Fibroblast of villous mesenchyme (primary cell): Measurements from ENCODE around the gene APAF1. TPM values are rescaled to one million over a fixed set of nuclear protein-coding genes. Genes with fewer than 3 reads are reported as not detected.
"Not testable (repeated sequence)": the region's sequence is repeated elsewhere in the genome, so short reads cannot be mapped to it uniquely, and the experiment has no call there.

Source experiments
- DNase-seq: peaks from one replicate; pipeline ENCODE4 v3.0.0-alpha.2; 2010; ENCODE audit warnings: low read depth
- H3K4me3 ChIP-seq: 2 replicates; pipeline ENCODE4 v1.5.1; 2011; ENCODE audit warnings: low read depth, mild to moderate bottlenecking, low read length
- CTCF ChIP-seq: IDR thresholded peaks from 2 replicates; pipeline ENCODE4 v1.5.1; 2012; ENCODE audit warnings: low read depth, mild to moderate bottlenecking, low read length; ENCODE audit not compliant: insufficient read depth
- total RNA-seq: library from RNA; depleted of rRNA; stranded (reverse); fragments of >200 nt; gene quantifications from 2 replicates; pipeline ENCODE4 v1.2.3, GENCODE V29; 2012

APAF1 gene
- total RNA-seq, 1 donor: 40.2 TPM

DNA sequence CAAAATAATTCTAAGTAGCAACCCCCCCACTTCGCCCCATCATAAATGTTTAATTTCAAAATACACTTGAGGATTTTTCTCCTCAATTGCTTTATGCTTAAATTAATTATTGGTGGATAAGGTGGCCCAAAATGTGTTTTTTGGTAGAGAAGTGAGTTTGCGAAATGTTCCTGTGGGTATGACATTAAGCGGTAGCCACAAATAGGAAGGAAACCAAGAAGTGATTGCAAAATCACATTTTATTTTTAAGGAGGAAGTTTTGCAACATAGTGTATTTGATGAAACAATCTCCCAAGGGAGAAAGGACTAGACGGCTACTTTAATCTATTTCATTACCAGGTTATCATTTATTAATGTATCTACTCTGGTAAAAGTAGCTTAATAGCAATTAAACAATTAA, 26.1 kb upstream of the APAF1 start:
- no peak for TF ChIP-seq CTCF
- peak; percentile 84 for DNase-seq
- H3K4me3 ChIP-seq: no peak overlapping the region

- TF ChIP-seq CTCF: no peak
- H3K4me3 ChIP-seq: no peak overlapping the region
- peak; percentile 48 for DNase-seq
Measured at GRCh38 chr12:98635657-98636323, 9.3 kb upstream of the APAF1 start.

- no peak for TF ChIP-seq CTCF
- DNase-seq: no peak
- no peak overlapping the region for H3K4me3 ChIP-seq
Measured at GRCh38 chr12:98637068-98637467, 8.0 kb upstream of the APAF1 start.

- H3K4me3 ChIP-seq: no peak overlapping the region
- no peak for DNase-seq
- TF ChIP-seq CTCF: no peak
Measured at GRCh38 chr12:98638009-98638408, 7.1 kb upstream of the APAF1 start.

GRCh38 chr12:98639491-98639890, 5.6 kb upstream of the APAF1 start:
- no peak overlapping the region for H3K4me3 ChIP-seq
- TF ChIP-seq CTCF: no peak
- DNase-seq: no peak

GRCh38 chr12:98642801-98643200, 2.3 kb upstream of the APAF1 start:
- H3K4me3 ChIP-seq: peak overlapping the region; percentile 90
- not testable (repeated sequence) for DNase-seq

DNA sequence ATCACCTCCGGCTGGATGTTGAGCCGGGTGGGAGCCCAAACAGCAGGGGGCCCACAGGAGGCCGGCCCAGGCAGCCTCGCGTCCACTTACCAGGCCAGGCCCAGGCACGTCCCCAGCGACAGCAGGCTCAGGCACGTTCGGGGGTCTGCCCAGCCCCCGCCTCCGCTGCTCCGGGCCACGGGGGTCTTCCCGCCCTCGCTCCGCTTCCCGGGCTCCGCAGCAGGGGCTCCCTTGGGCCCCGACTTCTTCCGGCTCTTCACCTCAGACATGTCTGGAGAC, 718 bp upstream of the APAF1 start:
- H3K4me3 ChIP-seq: peak overlapping the region; percentile 90
- TF ChIP-seq CTCF: peak; percentile 15
- no peak for DNase-seq
